Keratinocyte (primary cell): ENCODE data around the gene FBXO10.

Experiments
- CTCF ChIP-seq, 3 experiments: IDR thresholded peaks in 1 of 3; conservative IDR thresholded peaks in 1 of 3; optimal IDR thresholded peaks in 1 of 3; 2 replicates in 2 of 3; 3 replicates in 1 of 3; pipeline versions ENCODE3 to v1.5.1; 2011; ENCODE audit warnings: low read length in 3 of 3, mild to moderate bottlenecking in 3 of 3, moderate library complexity in 2 of 3, control low read depth in 1 of 3, inconsistent platforms in 1 of 3; ENCODE audit not compliant: insufficient read depth in 2 of 3; ENCODE audit errors: extremely low read depth in 1 of 3
- EZH2 ChIP-seq: IDR thresholded peaks from one replicate; pipeline ENCODE4 v1.6.1; 2012; ENCODE audit warnings: inconsistent platforms, mild to moderate bottlenecking, low read length, moderate library complexity

GRCh38 chr9:37559125-37559524, 17.1 kb downstream of the FBXO10 start:
- TF ChIP-seq CTCF (optimal IDR thresholded peaks at IDR 0.05 in 1 of 3, IDR thresholded peaks at IDR 0.05 in 1 of 3, conservative IDR thresholded peaks at IDR 0.05 in 1 of 3; ENCODE audit: extremely low read depth in 1 of 3, insufficient read depth in 2 of 3, low read length in 3 of 3) (no peak), EZH2 (no peak)
